ENCODE data around the gene MTHFSD. TPM values are rescaled to one million over a fixed set of nuclear protein-coding genes. Genes with fewer than 3 reads are reported as not detected.

The MTHFSD gene
- total RNA-seq, 3 donors from 2014 or later (not counting 1 experiment from before 2014, with no cell fraction given) = 14.3 to 22.0 (median 16.9) TPM

- no peaks in the 10 kb centered on the region for H3K9me3 Mint-ChIP-seq
- no peaks in the 10 kb centered on the region for H3K9me3 ChIP-seq (ENCODE audit: control insufficient read depth, insufficient read depth, low read length)
- peaks cover 11% of the 10 kb centered on the region for H3K4me1 ChIP-seq (ENCODE audit: control insufficient read depth, insufficient read depth, low read length)
- no peak overlapping the region for H3K4me3 Mint-ChIP-seq
- no peak overlapping the region for H3K4me3 ChIP-seq (ENCODE audit: low read length)
- no peak for ATAC-seq
- H3K27me3 ChIP-seq (ENCODE audit: control insufficient read depth, insufficient read depth, low read length) = peaks cover 46% of the 10 kb centered on the region
- no peak for DNase-seq
- intact Hi-C loops (cut with micrococcal nuclease) = no loop called here
- no peaks in the 10 kb centered on the region for H3K36me3 Mint-ChIP-seq
- TF ChIP-seq, protein P1, sequence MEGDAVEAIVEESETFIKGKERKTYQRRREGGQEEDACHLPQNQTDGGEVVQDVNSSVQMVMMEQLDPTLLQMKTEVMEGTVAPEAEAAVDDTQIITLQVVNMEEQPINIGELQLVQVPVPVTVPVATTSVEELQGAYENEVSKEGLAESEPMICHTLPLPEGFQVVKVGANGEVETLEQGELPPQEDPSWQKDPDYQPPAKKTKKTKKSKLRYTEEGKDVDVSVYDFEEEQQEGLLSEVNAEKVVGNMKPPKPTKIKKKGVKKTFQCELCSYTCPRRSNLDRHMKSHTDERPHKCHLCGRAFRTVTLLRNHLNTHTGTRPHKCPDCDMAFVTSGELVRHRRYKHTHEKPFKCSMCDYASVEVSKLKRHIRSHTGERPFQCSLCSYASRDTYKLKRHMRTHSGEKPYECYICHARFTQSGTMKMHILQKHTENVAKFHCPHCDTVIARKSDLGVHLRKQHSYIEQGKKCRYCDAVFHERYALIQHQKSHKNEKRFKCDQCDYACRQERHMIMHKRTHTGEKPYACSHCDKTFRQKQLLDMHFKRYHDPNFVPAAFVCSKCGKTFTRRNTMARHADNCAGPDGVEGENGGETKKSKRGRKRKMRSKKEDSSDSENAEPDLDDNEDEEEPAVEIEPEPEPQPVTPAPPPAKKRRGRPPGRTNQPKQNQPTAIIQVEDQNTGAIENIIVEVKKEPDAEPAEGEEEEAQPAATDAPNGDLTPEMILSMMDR (IDR thresholded peaks at IDR 0.05) = no peak
- H3K4me1 Mint-ChIP-seq = peaks cover 0 to 13% of the 10 kb centered on the region in 2 donors
- no peak overlapping the region for H3K27ac ChIP-seq (ENCODE audit: low read length)
- no peaks in the 10 kb centered on the region for H3K36me3 ChIP-seq (ENCODE audit: control insufficient read depth, insufficient read depth, low read length)
- 40% methylated on average over 7 of the region's 9 CpGs for WGBS (ENCODE audit: insufficient coverage)
- H3K27me3 Mint-ChIP-seq (ENCODE audit: low read depth in 2 of 2) = peaks cover 61 to 74% of the 10 kb centered on the region in 2 donors
- H3K27ac Mint-ChIP-seq = no peak overlapping the region
Measured at GRCh38 chr16:86517033-86517432, 38.0 kb downstream of the MTHFSD start.

DNA sequence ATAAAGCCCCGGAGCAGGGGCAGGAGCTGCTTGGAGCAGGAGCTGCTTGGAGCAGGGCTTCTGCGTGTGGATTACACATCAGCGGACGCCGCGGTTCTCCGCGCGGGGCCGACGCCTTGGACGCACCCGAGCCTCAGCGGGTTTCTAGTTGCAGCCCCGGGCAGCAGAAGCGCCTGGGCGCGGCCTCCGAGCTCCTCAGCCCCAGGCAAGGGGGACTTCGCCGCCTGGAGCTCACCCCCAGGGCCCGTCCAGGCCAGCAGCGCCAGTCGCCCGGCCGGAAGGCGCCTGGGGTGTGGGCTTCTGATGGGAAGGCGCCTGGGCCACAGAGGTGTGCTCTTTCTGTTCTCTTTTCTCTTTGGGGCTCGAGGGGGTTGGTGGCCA, 38.4 kb downstream of the MTHFSD start:
- WGBS (ENCODE audit: insufficient coverage) = 6% methylated on average over 29 of the region's 29 CpGs
- ATAC-seq = no peak
- Histone ChIP-seq H3K36me3 (ENCODE audit: control insufficient read depth, insufficient read depth, low read length) (no peaks in the 10 kb centered on the region), H3K27ac (ENCODE audit: low read length) (no peak overlapping the region), H3K4me1 (ENCODE audit: control insufficient read depth, insufficient read depth, low read length) (peaks cover 11% of the 10 kb centered on the region), H3K4me3 (ENCODE audit: low read length) (no peak overlapping the region), H3K9me3 (ENCODE audit: control insufficient read depth, insufficient read depth, low read length) (no peaks in the 10 kb centered on the region), H3K27me3 (ENCODE audit: control insufficient read depth, insufficient read depth, low read length) (peaks cover 50% of the 10 kb centered on the region)
- Mint-ChIP-seq H3K4me1 (peaks cover 0 to 16% of the 10 kb centered on the region in 2 donors), H3K4me3 (no peak overlapping the region), H3K27ac (no peak overlapping the region), H3K9me3 (no peaks in the 10 kb centered on the region), H3K27me3 (ENCODE audit: low read depth in 2 of 2) (peaks cover 63 to 74% of the 10 kb centered on the region in 2 donors), H3K36me3 (no peaks in the 10 kb centered on the region)
- intact Hi-C loops (cut with micrococcal nuclease) = no loop called here
- TF ChIP-seq, protein P1 (IDR thresholded peaks at IDR 0.05) = no peak
- no peak for DNase-seq

GRCh38 chr16:86515777-86516622, 39.0 kb downstream of the MTHFSD start:
- no peaks in the 10 kb centered on the region for H3K36me3 ChIP-seq (ENCODE audit: control insufficient read depth, insufficient read depth, low read length)
- no peaks in the 10 kb centered on the region for H3K36me3 Mint-ChIP-seq
- no peak overlapping the region for H3K27ac ChIP-seq (ENCODE audit: low read length)
- intact Hi-C loops (cut with micrococcal nuclease) = no loop called here
- WGBS (ENCODE audit: insufficient coverage) = 7% methylated on average over 64 of the region's 64 CpGs
- H3K27ac Mint-ChIP-seq = no peak overlapping the region
- TF ChIP-seq, protein P1 (IDR thresholded peaks at IDR 0.05) = no peak
- DNase-seq (no peak), ATAC-seq (no peak)
- H3K4me3 Mint-ChIP-seq = no peak overlapping the region
- H3K4me1 Mint-ChIP-seq = peaks cover 0 to 18% of the 10 kb centered on the region in 2 donors
- H3K9me3 Mint-ChIP-seq = no peaks in the 10 kb centered on the region
- peaks cover 11% of the 10 kb centered on the region for H3K4me1 ChIP-seq (ENCODE audit: control insufficient read depth, insufficient read depth, low read length)
- peaks cover 59 to 69% of the 10 kb centered on the region in 2 donors for H3K27me3 Mint-ChIP-seq (ENCODE audit: low read depth in 2 of 2)
- no peak overlapping the region for H3K4me3 ChIP-seq (ENCODE audit: low read length)
- no peaks in the 10 kb centered on the region for H3K9me3 ChIP-seq (ENCODE audit: control insufficient read depth, insufficient read depth, low read length)
- H3K27me3 ChIP-seq (ENCODE audit: control insufficient read depth, insufficient read depth, low read length) = peaks cover 52% of the 10 kb centered on the region
